Loucy (cell line): Measurements from ENCODE around the gene CLEC18A.

ENCODE experiments used
- H2AFZ ChIP-seq: fragments of 200-600 bp; sonication (generic); 2 replicates; pipeline ENCODE4 v1.6.0; 2016; ENCODE audit warnings: antibody characterized with exemption, mild to moderate bottlenecking, low read length, moderate library complexity
- H3F3A ChIP-seq: fragments of 200-600 bp; 2 replicates; pipeline ENCODE4 v1.6.0; 2016; ENCODE audit warnings: antibody characterized with exemption, low read depth, mild to moderate bottlenecking
- H3K27me3 ChIP-seq: fragments of 200-600 bp; sonication (generic); 2 replicates; pipeline ENCODE4 v1.6.1; 2014; ENCODE audit warnings: low read length, mild to moderate bottlenecking; ENCODE audit not compliant: insufficient read depth, poor library complexity, severe bottlenecking
- H3K36me3 ChIP-seq: fragments of 200-600 bp; sonication (generic); 2 replicates; pipeline ENCODE4 v1.6.1; 2016; ENCODE audit warnings: low read length; ENCODE audit not compliant: insufficient read depth
- H3K4me1 ChIP-seq: fragments of 200-600 bp; sonication (generic); 2 replicates; pipeline ENCODE4 v1.5.1; 2014; ENCODE audit warnings: low read length, mild to moderate bottlenecking; ENCODE audit not compliant: insufficient read depth, poor library complexity, severe bottlenecking
- H3K4me2 ChIP-seq: fragments of 200-600 bp; sonication (generic); 2 replicates; pipeline ENCODE4 v1.6.0; 2014; ENCODE audit warnings: antibody characterized with exemption, low read length, low read depth, mild to moderate bottlenecking; ENCODE audit not compliant: poor library complexity, severe bottlenecking
- H3K4me3 ChIP-seq: fragments of 200-600 bp; sonication (generic); 2 replicates; pipeline ENCODE4 v1.5.1; 2014; ENCODE audit warnings: low read length, mild to moderate bottlenecking, mixed read lengths; ENCODE audit not compliant: poor library complexity, severe bottlenecking
- H3K79me2 ChIP-seq: fragments of 200-600 bp; sonication (generic); 2 replicates; pipeline ENCODE4 v1.6.1; 2014; ENCODE audit warnings: low read length; ENCODE audit not compliant: insufficient read depth
- H3K9ac ChIP-seq: fragments of 200-600 bp; sonication (generic); 2 replicates; pipeline ENCODE4 v1.6.0; 2014; ENCODE audit warnings: mild to moderate bottlenecking, low read depth, low read length, moderate library complexity; ENCODE audit not compliant: poor library complexity, severe bottlenecking
- H3K9me2 ChIP-seq: fragments of 200-600 bp; sonication (generic); replicated peaks from 2 replicates; pipeline ENCODE4 v1.6.1; 2016; ENCODE audit warnings: low read depth, low read length, mixed read lengths
- H3K9me3 ChIP-seq: fragments of 200-600 bp; sonication (generic); 2 replicates; pipeline ENCODE4 v1.6.1; 2014; ENCODE audit warnings: mild to moderate bottlenecking, antibody characterized with exemption, low read length, low read depth; ENCODE audit not compliant: insufficient read depth
- H4K20me1 ChIP-seq: fragments of 200-600 bp; sonication (generic); 2 replicates; pipeline ENCODE4 v1.6.0; 2014; ENCODE audit warnings: antibody characterized with exemption, low read length, mild to moderate bottlenecking; ENCODE audit not compliant: insufficient read depth, poor library complexity, severe bottlenecking
- CTCF ChIP-seq: fragments of 200-600 bp; sonication (generic); conservative IDR thresholded peaks from 2 replicates; pipeline ENCODE4 v1.5.1; 2014; ENCODE audit warnings: mild to moderate bottlenecking, antibody characterized with exemption, low read length
- EZH2phosphoT487 ChIP-seq: fragments of 200-600 bp; IDR thresholded peaks from 2 replicates; pipeline ENCODE4 v1.6.1; 2018; ENCODE audit warnings: antibody characterized with exemption, mild to moderate bottlenecking, moderate library complexity, borderline replicate concordance

Gene CLEC18A

DNA sequence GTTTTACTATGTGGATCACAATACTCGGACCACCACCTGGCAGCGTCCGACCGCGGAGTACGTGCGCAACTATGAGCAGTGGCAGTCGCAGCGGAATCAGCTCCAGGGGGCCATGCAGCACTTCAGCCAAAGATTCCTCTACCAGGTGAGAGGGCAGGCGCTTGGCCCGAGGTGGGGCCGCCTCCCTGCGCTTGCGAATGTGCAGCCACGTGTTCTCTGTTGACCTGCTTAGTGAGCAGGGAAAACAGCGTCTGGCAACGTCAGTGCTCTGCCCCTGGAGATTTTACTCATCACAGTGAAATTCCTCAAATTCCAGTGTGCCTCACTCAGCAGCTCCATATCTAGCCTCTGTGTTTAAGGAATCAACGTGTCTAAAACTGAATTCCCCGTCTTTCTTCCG, 33.4 kb upstream of the CLEC18A start:
- TF ChIP-seq CTCF (no peak), EZH2phosphoT487 (no peak)

GRCh38 chr16:69918241-69918640, 32.9 kb upstream of the CLEC18A start:
- H3K27me3 ChIP-seq = no peaks in the 10 kb centered on the region
- no peak overlapping the region for H3K4me3 ChIP-seq
- H4K20me1 ChIP-seq = no peaks in the 10 kb centered on the region
- no peaks in the 10 kb centered on the region for H3K4me1 ChIP-seq
- no peaks in the 10 kb centered on the region for H3F3A ChIP-seq
- no peaks in the 10 kb centered on the region for H3K9me2 ChIP-seq
- no peaks in the 10 kb centered on the region for H3K9me3 ChIP-seq
- no peak overlapping the region for H3K9ac ChIP-seq
- no peaks in the 10 kb centered on the region for H3K36me3 ChIP-seq
- H3K79me2 ChIP-seq = no peaks in the 10 kb centered on the region
- no peak overlapping the region for H2AFZ ChIP-seq
- TF ChIP-seq CTCF = no peak
- no peak for TF ChIP-seq EZH2phosphoT487
- no peak overlapping the region for H3K4me2 ChIP-seq

More for the DNA sequence above, 33.4 kb upstream of the CLEC18A start:
- no peak overlapping the region for H3K9ac ChIP-seq
- H3K9me3 ChIP-seq = no peaks in the 10 kb centered on the region
- no peaks in the 10 kb centered on the region for H4K20me1 ChIP-seq
- H3K9me2 ChIP-seq = no peaks in the 10 kb centered on the region
- H3F3A ChIP-seq = no peaks in the 10 kb centered on the region
- H3K79me2 ChIP-seq = no peaks in the 10 kb centered on the region
- H3K4me2 ChIP-seq = no peak overlapping the region
- H3K4me1 ChIP-seq = no peaks in the 10 kb centered on the region
- H3K27me3 ChIP-seq = no peaks in the 10 kb centered on the region
- H3K36me3 ChIP-seq = no peaks in the 10 kb centered on the region
- no peak overlapping the region for H3K4me3 ChIP-seq
- H2AFZ ChIP-seq = no peak overlapping the region

DNA sequence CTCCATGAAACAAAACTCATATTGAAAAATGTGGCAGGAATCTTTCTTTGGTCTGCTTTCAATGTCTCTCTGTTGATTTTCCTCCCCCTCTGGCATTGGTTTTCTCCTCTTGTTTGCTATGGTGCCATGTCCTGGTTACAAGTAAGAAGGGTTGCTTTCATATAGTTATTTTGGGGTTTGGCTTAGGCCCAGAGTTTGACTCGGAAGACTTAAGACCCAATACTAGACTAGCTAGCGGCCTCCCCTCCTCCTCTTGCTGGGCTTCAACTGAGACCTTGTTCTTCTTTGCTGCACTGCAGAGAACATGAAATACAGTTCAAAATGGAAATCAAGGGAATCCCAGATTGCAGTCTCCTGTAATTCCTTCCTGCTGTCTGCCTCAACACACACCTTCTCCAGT, 30.0 kb upstream of the CLEC18A start:
- TF ChIP-seq CTCF (no peak), EZH2phosphoT487 (no peak)

More for the DNA sequence above, 30.0 kb upstream of the CLEC18A start:
- Histone ChIP-seq H3F3A (no peaks in the 10 kb centered on the region), H3K9me2 (no peaks in the 10 kb centered on the region), H3K9ac (no peak overlapping the region), H3K4me1 (no peaks in the 10 kb centered on the region), H3K4me3 (no peak overlapping the region), H3K4me2 (no peak overlapping the region), H3K36me3 (no peaks in the 10 kb centered on the region), H4K20me1 (no peaks in the 10 kb centered on the region), H3K9me3 (no peaks in the 10 kb centered on the region), H2AFZ (no peak overlapping the region), H3K79me2 (no peaks in the 10 kb centered on the region), H3K27me3 (no peaks in the 10 kb centered on the region)
